PC-3 (cell line): ENCODE data around the gene GALNT10. TPM values are rescaled to one million over a fixed set of nuclear protein-coding genes. Genes with fewer than 3 reads are reported as not detected.

ENCODE experiments used
- ATAC-seq: fragments of 200-7000 bp; cut with Tn5 transposase; 2 replicates; pipeline ENCODE4 v1.9.1; 2020; ENCODE audit warnings: mild to moderate bottlenecking, moderate library complexity
- Bru-seq: library from RNA; stranded (reverse); fragments of 400-500 nt; gene quantifications from one replicate; lab custom pipeline; 2021; lab: Mats Ljungman, UMichigan
- BruChase-seq, 2 experiments: library from RNA; stranded (reverse); fragments of 400-500 nt; gene quantifications; one replicate each; lab custom pipeline; 2021; lab: Mats Ljungman, UMichigan
- BruUV-seq: library from RNA; stranded (reverse); fragments of 400-500 nt; replicated peaks from 2 replicates; lab custom pipeline; 2021; lab: Mats Ljungman, UMichigan
- CTCF ChIA-PET: fragments of 300-600 bp; sonication (Branson Sonifier 250); formaldehyde crosslinking; loops from one replicate; lab custom pipeline; 2022; ENCODE audit warnings: antibody characterized with exemption; lab: Charles Lee
- POLR2A ChIA-PET: fragments of 300-600 bp; sonication (Branson Sonifier 250); formaldehyde crosslinking; loops from one replicate; lab custom pipeline; 2022; ENCODE audit warnings: antibody characterized with exemption; ENCODE audit not compliant: unreplicated experiment; lab: Charles Lee
- DNase-seq: peaks from one replicate; pipeline ENCODE4 v3.0.0-alpha.2; 2015
- H2AFZ ChIP-seq: fragments of 300-600 bp; sonication (generic); 2 replicates; pipeline ENCODE4 v1.6.0; 2016; ENCODE audit warnings: antibody characterized with exemption, low read length
- H3F3A ChIP-seq: fragments of 300-600 bp; sonication (generic); one replicate; pipeline ENCODE4 v1.6.0; 2017; ENCODE audit warnings: antibody characterized with exemption, low read length, control low read depth, mild to moderate bottlenecking; ENCODE audit not compliant: unreplicated experiment
- H3K27ac ChIP-seq: fragments of 300-600 bp; sonication (generic); 2 replicates; pipeline ENCODE4 v1.5.1; 2016; ENCODE audit warnings: mild to moderate bottlenecking, low read length
- H3K27me3 ChIP-seq: fragments of 300-600 bp; sonication (generic); 2 replicates; pipeline ENCODE4 v1.6.1; 2016; ENCODE audit warnings: low read length, mixed read lengths
- H3K36me3 ChIP-seq: fragments of 300-600 bp; sonication (generic); 2 replicates; pipeline ENCODE4 v1.6.1; 2016; ENCODE audit warnings: low read depth, mixed run types, low read length, mixed read lengths
- H3K4me1 ChIP-seq: fragments of 300-600 bp; sonication (generic); 2 replicates; pipeline ENCODE4 v1.5.1; 2016; ENCODE audit warnings: low read length; ENCODE audit not compliant: insufficient read depth
- H3K4me2 ChIP-seq: fragments of 300-600 bp; sonication (generic); 2 replicates; pipeline ENCODE4 v1.6.0; 2016; ENCODE audit warnings: low read length
- H3K4me3 ChIP-seq: fragments of 300-600 bp; sonication (generic); 2 replicates; pipeline ENCODE4 v1.5.1; 2016; ENCODE audit warnings: mild to moderate bottlenecking, low read length, mixed read lengths
- H3K79me2 ChIP-seq: fragments of 300-600 bp; sonication (generic); 2 replicates; pipeline ENCODE4 v1.6.1; 2017; ENCODE audit warnings: low read length, mixed read lengths
- H3K9ac ChIP-seq: fragments of 300-600 bp; sonication (generic); 2 replicates; pipeline ENCODE4 v1.6.0; 2016; ENCODE audit warnings: mild to moderate bottlenecking, low read length
- H3K9me2 ChIP-seq: fragments of 300-600 bp; sonication (generic); replicated peaks from 2 replicates; pipeline ENCODE4 v1.6.1; 2016; ENCODE audit warnings: mixed run types, low read length, mixed read lengths
- H3K9me3 ChIP-seq: fragments of 300-600 bp; sonication (generic); 2 replicates; pipeline ENCODE4 v1.6.1; 2016; ENCODE audit warnings: low read length, mixed read lengths
- H4K20me1 ChIP-seq: fragments of 300-600 bp; sonication (generic); 2 replicates; pipeline ENCODE4 v1.6.1; 2016; ENCODE audit warnings: low read length, mixed read lengths
- CTCF ChIP-seq: fragments of 300-600 bp; sonication (generic); conservative IDR thresholded peaks from 2 replicates; pipeline ENCODE4 v1.5.1; 2017; ENCODE audit warnings: antibody characterized with exemption, low read depth, mild to moderate bottlenecking, low read length
- EZH2 ChIP-seq: fragments of 300-600 bp; sonication (generic); IDR thresholded peaks from one replicate; pipeline ENCODE4 v1.6.1; 2017; ENCODE audit warnings: antibody characterized with exemption, mild to moderate bottlenecking, low read length; ENCODE audit not compliant: unreplicated experiment
- EZH2phosphoT487 ChIP-seq: fragments of 300-600 bp; sonication (generic); IDR thresholded peaks from 2 replicates; pipeline ENCODE4 v1.6.1; 2018; ENCODE audit warnings: mild to moderate bottlenecking, antibody characterized with exemption, low read length, borderline replicate concordance
- intact Hi-C: fragments of 100-400 bp; cut with micrococcal nuclease; formaldehyde crosslinking; loops from 2 replicates; pipeline ENCODE4 v1.9.0; 2023
- long read RNA-seq: library from polyadenylated mRNA; unstranded; transcript quantifications from one replicate; pipeline ENCODE4 v2.0.0, GENCODE V29; 2021; ENCODE audit not compliant: unreplicated experiment
- total RNA-seq: library from RNA; depleted of rRNA; stranded (reverse); fragments of >200 nt; gene quantifications from 2 replicates; pipeline ENCODE4 v1.2.3, GENCODE V29; 2014; rRNA removed

Gene GALNT10
- 44.9 and 46.2 TPM in 2 replicates for total RNA-seq
- Bru-seq, nascent RNA, result percentile 73 among the genes with signal in this experiment
- percentile 66 among the genes with signal in this experiment for BruChase-seq, experiment 1, labeled RNA remaining after a 6-hour chase
- BruChase-seq, experiment 2, labeled RNA remaining after a 2-hour chase, result percentile 72 among the genes with signal in this experiment
- long read RNA-seq, full-length matches to known transcripts, result 17 of 89 reads
- long read RNA-seq, partial matches to known transcripts, result 13 of 89 reads
- long read RNA-seq, other reads (novel, unspliced or antisense), result 59 of 89 reads

- no TSS peak for BruUV-seq
- intact Hi-C loops, result loop anchor here (5.0 kb wide), 1 partner anchor 97 kb away; no protein-coding TSS in a partner anchor
- ChIA-PET POLR2A (interaction anchor here (0.6 to 0.8 kb wide), 2 partner anchors 178 to 244 kb away, joined by 3 read pairs; no protein-coding TSS in a partner anchor), CTCF (interaction anchor here (0.7 kb wide), 1 partner anchor 61 kb away, joined by 3 read pairs; no protein-coding TSS in a partner anchor)
- peak; percentile 61 for ATAC-seq
- no peaks in the 10 kb centered on the region for H3F3A ChIP-seq
- H3K9ac ChIP-seq, result peak within 1 kb of the TSS; percentile 70
- DNase-seq, result peak; percentile 59
- H3K27me3 ChIP-seq, result no peaks in the 10 kb centered on the region
- no peak for TF ChIP-seq CTCF
- TF ChIP-seq EZH2phosphoT487, result no peak
- TF ChIP-seq EZH2, result no peak
- H3K9me3 ChIP-seq, result no peaks in the 10 kb centered on the region
- H3K4me1 ChIP-seq, result peaks cover 42% of the 10 kb centered on the region
- peak within 1 kb of the TSS; percentile 97 for H3K4me2 ChIP-seq
- no peaks in the 10 kb centered on the region for H3K9me2 ChIP-seq
- peak within 1 kb of the TSS; percentile 44 for H3K27ac ChIP-seq
- H2AFZ ChIP-seq, result peak within 1 kb of the TSS; percentile 92
- peaks cover 51% of the 10 kb centered on the region for H3K79me2 ChIP-seq
- H3K36me3 ChIP-seq, result peaks cover 7% of the 10 kb centered on the region; the same call in 1 of the 2 replicates
- H3K4me3 ChIP-seq, result peak within 1 kb of the TSS; percentile 92
- peaks cover 7% of the 10 kb centered on the region; the same call in 1 of the 2 replicates for H4K20me1 ChIP-seq
Observed at GRCh38 chr5:154190595-154191304, at the start of gene GALNT10. GALNT10 (plus strand) TSS chr5:154190733; CDS start chr5:154190867, 134 bp downstream.

GRCh38 chr5:154141745-154142221 is 48.8 kb upstream of the GALNT10 start:
- Histone ChIP-seq H2AFZ (no peak overlapping the region), H3K27me3 (no peaks in the 10 kb centered on the region), H3K36me3 (no peaks in the 10 kb centered on the region), H3K9me3 (no peaks in the 10 kb centered on the region), H3K4me1 (no peaks in the 10 kb centered on the region), H3K9ac (no peak overlapping the region), H3K4me2 (no peak overlapping the region), H3F3A (no peaks in the 10 kb centered on the region), H3K4me3 (no peak overlapping the region), H3K79me2 (no peaks in the 10 kb centered on the region), H3K9me2 (no peaks in the 10 kb centered on the region), H3K27ac (no peak overlapping the region), H4K20me1 (no peaks in the 10 kb centered on the region)
- CTCF ChIA-PET, result no interaction called here
- POLR2A ChIA-PET, result no interaction called here
- TF ChIP-seq CTCF (no peak), EZH2phosphoT487 (no peak), EZH2 (no peak)
- DNase-seq, result no peak
- intact Hi-C loops, result no loop called here
- no TSS peak for BruUV-seq
- ATAC-seq, result no peak
